Central memory CD4-positive, alpha-beta T cell (primary cell): ENCODE measurements around the gene DKK3.

Source experiments
- DNase-seq: peaks from one replicate; pipeline ENCODE4 v3.0.0; 2022

DKK3 gene

DNA sequence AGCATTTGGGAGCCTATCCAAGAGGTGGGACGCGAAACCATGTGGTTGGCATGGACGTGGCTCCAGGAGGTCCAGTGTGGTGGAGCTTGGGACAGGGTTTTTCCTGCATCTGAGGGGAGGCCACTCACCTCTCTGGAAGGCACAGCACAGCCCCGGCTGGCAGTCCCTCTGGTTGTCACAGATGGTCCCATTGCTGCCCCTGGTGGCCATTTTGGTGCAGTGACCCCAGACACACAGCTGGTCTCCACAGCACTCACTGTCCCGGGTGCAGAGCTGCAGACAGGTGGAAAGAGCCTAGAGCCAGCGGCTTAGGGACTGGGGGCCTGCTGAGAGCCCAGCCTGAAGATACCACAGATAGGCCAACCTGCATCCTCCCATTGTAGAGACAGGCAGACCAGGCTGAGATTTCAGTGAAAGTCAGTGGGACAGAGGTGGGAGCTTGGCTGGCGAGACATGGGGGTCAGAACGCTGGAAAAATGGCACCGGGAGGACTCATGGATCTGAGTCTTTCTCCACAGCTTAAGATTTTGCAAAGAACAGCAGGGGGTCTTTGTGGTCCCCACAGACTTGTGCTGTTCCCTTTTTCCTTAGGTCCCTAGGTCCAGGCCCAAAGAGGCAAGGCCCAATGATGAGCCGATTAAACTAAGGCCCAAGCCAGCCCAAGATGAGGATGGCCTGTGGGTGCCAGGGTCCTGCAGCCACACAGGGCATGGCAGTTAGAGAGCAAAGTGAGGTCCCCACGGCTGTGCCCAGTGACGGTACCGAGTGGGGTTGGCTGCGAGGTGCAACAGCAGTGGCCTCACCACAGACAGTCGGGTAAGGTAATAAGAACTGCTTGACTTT lies 41.4 kb downstream of the DKK3 start:
- DNase-seq = peak; percentile 44

DNA sequence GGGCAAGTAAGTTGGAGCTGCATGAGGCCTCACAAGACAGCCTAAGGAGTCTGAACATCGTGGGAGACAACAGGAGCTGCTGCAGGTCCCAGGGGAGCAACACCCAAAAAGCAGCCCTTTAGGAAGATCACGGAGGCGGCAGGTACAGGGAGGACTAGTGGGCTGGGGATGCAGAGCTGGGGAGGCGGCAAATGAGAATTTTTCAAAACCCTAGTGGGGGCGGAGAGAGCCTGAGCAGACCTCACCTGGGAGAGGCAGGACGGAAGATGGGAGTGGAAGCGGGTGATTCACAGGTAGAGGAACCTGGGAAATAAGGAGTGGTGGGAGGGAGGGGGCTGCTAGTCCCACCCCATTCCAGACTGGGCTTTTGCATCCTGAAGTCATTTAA lies 42.1 kb downstream of the DKK3 start:
- no peak for DNase-seq

DNA sequence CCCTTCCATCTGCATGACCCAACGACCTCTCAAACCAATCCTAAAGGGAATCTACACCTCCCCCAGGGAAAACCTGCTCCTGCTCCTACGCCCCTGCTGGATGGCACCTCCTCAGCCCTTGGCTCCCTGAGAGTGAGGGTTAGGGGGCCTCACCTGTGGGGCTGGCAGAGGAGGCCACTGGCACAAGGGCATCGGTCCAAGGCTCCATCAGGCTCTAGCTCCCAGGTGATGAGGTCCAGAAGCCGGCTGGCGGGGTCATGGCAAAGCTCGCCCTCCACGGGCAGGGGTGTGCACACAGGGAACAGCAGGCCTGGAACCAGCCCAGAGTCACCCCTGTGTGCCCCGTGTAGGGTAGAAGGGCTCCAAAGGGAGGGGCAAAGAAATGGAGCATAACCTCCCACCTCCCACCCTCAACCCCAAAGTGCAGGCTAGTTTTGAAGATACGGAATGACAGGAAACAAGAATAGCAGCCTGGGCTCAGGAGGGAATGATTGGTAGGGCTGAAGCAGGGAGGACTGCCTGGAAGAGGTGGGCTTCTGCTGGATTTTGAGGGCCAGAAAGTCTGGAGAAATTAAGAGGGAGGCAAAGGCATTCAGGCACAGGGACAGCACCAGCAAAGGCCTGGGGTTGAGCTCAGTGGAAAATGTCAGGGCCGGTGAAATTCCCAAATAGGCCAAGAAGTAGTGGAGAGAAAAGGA lies 42.6 kb downstream of the DKK3 start:
- DNase-seq = no peak

DNA sequence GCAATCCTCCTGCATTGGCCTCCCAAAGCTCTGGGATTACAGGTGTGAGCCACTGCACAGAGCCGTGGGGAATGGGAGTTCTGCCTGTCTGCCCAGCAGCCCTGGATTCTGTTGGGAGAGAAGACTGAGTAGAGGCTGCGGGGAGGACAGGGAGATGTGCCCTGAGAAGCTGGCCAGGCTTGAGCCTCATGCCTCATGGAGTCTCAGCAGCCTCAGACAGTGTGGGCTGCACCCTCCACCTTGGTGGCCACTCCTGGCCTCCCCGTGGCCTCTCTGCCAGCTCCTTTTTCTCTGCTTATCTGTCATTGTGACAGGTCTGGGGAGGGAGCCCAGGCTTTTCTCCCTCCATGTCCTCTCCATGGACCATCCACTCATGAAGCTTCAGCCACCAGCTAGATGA lies 43.2 kb downstream of the DKK3 start:
- no peak for DNase-seq

DNA sequence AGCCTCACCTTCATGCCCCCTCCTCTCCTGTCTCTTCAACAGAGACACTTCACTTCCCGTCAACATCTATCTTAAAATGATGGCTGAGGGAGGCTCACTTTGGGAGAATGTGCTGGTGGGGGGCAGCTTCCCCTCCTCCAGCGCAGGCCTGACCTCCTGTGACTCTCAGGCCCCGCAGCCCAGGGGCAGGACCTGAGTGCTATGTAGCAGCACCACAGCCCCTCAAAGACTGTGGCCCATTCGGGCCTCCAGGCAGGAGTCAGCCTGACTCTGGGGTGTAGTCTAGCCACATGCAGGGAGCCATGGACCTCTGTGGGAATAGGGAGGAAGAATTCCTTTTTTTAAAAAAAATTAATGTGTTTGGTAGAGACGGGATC lies 43.7 kb downstream of the DKK3 start:
- no peak for DNase-seq

DNA sequence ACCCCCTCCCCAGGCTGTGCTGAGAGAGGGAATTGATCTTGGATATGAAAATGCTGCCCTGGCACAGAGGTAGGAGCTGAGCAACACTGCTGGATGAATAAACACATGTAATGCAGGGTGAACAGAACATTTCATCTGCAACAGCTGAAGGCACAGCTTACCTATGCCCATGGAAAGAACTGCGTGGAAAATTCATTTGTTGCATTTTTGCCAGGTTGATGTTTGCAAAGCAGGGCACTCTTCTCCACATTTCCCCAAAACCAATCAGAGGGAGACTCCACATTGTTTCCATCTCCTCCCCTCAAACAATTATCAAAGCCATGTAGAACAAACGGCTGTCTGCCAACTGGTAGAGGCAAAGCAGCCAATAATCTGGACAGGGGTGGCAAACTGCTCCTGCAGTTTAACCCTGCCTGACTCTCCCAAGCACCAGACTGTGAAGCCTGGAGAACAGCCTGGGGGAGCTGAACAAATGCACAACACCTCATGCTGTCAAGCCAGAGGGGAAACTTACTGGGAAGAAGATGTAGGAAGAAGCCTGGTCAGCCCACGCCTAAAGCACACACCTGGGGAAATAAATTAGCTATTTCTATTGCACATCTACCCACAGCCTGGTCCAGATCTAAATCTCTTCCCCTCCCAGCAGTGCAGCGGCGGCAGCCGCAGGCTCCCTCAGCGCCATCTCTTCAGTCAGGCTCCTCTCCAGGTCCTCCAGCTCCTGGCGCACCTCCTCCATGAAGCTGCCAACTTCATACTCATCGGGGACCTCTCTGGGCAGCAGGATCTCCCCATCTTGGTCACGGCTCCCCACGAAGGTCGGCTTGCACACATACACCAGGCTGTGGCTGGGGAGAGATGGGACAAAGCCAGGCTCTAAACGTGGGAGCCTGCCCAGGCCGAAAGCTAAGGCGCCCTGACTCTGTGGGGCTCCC lies 44.3 kb downstream of the DKK3 start:
- no peak for DNase-seq

DNA sequence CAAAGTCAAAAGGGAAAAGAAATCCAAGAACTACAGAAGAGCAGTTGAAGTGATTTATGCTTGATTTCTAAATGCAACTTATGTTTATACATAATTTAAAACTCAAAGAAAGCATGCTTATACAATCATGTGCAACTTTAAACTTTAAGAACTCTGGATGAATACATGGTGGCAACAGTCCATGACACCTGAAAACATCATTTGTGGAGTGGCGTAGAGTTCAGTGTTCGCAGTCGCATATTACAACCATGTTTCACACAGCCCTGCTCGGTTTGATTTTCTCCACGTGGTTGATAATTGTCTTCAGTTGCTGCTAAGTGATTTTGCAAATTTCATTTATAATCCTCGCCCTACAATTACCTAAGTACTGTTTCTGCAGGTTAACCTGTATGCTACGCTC lies 45.4 kb downstream of the DKK3 start:
- no peak for DNase-seq

DNA sequence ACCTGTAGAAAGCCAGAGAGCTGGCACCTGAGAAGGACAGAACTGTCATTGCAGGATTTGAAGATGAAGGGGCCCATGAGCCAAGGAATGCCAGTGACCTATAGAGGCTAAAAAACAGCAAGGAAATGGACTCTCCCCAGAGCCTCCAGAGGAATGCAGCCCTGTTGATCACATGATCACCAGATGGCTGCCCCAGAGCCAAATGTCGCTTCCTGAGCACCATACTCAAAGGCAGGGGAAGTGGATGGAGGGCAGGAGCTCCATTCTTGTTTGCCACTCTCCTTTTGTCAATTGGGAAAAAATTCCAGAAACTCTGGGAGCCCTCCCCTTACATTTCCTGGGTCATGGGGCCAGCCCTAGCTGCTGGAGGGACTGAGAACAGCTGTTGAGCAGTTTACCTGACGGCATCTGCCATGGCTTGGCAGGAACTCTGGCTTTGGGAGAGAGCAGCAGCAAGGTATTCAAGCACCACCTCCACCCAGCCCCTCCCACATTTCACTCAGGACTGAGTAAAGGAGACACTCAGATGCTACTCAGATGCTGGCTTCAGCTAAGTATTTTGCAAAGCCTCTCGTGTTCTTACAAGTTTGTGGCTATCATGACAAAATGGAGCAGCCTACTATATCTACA lies 46.9 kb downstream of the DKK3 start:
- no peak for DNase-seq

DNA sequence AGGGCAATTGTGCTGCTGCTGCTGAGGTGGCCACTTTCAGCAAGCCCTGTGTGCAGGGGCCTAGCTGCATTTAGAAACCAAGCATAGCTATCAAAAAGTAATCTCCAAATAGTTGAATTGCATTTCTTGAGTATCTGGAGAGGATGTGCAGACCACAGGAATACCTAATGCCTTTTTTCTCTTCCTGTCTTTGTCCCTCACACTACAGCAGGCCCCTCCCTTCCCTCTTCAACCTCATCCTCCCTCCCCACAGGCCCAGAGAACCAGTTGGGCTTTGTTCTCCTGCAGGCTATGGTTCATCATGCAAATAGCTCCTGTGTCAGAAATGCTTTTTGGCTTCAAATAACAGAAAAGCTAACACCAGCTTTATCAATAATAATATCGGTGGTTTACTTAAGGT lies 47.7 kb downstream of the DKK3 start:
- DNase-seq = peak; percentile 50

DNA sequence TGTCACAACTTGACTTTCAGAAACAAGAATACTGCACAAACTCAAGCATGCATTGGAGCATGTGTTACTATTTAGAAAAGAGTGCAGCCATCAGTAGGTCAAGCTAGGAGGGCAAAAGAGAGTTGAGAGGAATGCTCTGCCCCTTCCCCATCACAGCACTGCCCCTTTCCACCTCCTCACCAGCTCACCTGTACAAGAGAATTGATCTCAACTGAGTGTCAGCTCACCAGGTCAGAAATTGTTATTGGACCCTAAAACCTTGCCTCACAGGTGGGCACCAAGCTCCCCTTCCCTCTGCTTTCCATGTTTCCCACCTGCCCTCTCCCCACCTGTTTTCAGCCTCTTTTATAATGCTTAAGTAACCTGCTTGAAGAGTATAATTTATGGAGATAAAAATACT lies 48.8 kb downstream of the DKK3 start:
- DNase-seq = no peak

DNA sequence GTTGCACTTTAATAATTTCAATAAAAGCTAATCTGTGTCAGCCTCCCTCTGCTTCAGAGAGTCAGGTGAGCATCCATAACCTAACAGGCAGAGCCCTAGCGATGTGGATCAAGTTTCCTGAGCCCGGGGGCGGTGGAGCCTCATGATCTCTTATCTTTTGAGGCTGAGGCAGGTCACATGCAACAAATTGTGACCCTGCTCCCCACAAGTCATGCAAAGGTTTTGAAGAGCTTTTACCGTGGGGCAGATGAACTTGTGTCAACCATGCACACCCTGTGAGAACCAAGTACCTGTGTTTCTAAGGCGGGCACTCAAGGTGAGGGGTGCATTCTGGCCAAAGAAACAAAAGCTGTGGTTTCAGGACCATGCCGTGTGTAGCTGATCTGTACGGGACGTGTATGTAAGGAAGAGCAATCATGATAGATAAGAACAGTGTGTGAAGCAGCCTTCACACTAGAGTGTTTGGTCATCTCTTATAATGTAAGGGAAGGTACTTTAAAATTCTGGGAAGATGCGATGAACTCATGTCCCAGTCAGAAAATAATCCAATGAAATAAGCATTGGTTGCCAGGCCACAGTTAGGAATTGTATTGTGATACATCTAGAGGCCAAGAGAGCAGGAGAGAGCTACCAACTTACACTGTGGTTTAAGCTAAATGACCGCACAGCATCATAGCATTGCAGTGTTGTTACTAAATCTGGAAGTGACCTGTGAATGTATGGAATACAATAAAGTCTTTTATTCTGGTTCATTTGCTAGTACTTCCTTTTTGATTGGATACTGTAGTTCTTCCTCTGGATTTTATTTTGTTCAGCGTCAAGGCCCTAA lies 49.8 kb downstream of the DKK3 start:
- DNase-seq = no peak

DNA sequence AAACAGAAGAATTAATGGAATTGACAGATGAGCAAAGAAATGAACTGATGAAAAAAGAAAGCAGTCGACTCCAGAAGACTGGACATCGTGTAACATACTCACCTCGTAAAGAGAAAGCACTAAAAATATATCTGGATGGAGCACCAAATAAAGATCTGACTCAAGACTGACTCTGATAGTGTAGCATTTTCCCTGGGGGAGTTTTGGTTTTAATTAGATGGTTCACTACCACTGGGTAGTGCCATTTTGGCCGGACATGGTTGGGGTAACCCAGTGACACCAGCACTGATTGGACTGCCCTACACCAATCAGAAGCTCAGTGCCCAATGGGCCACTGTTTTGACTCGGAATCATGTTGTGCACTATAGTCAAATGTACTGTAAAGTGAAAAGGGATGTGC lies 52.4 kb downstream of the DKK3 start:
- DNase-seq = no peak

DNA sequence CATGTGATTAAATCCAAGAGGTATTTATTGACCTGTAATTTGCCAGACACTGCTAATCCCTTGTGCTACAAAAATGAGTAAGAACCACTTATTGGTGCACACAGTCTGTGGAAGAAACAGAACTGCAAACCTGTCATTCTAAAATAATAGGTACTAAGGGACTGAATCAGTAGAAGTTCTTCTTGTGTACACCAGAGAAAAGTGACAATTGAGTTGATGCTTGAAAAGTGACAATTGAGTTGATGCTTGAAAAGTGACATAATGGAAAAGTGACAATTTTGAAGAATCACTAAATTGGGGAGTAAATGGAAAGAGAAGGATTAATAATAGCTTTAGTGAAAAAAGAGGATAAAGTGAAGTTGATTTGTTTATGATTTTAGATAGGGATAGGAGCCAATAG lies 56.4 kb downstream of the DKK3 start:
- no peak for DNase-seq

DNA sequence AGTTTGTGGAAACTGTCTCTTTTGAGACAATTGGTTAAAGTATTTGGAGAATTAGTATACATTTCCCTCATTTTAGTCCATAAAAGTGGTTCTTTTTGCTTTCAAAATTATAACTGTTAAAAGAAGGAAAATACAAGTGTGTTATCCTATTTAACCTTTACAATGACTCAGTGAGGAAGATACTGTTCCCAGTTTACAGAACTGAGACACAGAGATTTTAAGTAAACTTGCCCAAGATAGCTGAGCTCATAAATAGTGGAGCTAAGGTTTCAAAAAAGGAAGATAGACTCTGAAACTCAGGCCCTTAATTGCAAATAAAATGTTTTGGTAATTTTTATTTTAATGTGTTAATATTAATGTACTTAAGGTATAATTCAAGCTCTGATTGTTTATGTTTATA lies 58.9 kb downstream of the DKK3 start:
- DNase-seq = no peak

DNA sequence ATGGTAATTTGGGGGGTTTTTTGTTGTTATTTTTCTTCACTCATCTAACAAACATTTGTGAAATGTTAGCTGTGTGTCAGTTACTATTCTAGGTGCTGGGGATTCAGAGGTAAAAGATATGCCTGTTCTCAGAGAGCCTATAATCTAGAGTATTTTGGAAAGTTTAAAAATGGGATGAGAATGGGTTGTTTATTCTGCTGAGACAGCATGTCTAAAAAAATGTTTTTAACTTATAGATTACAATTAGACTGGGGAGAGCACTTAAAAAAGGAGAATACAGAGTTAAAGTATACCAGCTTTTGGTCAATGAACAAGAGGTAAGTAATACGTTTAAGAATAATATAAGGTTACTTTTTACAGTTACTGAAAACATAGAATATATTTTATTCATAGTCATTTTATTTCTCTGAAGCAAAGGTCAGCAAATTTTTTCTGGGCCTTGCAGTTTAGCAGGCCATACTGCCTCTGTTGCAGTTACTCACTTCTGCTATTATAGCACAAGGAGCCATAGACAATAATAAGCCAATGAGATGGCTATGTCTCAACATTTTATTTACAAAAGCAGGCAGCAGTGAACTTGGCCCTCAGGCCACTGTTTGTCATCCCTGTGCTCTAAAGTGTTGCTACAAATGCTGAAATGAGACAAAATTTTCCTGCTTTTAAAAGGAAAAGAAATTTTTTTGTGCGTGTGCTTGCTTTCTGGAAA lies 60.0 kb downstream of the DKK3 start:
- DNase-seq = no peak

DNA sequence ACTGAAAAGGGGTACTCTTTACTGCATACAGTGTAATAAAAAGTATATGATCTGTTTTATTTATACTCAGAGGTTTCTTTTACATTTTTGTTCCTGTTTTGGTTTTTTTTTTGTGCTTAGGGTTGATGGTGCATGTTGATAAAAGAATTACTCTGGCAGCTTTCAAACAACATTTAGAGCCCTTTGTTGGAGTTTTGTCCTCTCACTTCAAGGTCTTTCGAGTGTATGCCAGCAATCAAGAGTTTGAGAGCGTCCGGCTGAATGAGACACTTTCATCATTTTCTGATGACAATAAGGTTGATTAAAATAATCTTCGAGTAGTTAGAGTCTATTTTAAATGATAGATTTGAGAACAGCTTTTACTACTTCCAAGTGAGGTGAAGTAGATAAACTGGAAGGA lies 60.6 kb downstream of the DKK3 start:
- DNase-seq = no peak

DNA sequence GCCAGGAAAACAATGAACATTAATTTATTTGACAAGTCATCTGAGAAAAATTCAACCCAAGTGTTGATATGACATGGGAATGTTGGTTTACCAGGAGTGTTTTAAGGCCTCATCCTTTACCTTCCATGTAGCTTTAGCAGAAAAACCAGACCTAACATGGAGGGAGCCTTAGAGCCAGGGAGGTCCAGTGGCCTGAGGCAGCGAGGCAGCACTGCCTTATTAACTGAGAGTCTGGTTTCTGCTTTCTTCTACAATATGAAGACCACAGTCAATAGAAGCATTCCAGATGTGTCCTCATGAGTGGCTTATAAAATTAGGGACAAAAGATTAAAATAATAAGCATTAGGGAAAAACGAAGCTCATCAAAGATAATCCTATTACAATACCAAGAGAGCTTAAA lies 61.5 kb downstream of the DKK3 start:
- no peak for DNase-seq

DNA sequence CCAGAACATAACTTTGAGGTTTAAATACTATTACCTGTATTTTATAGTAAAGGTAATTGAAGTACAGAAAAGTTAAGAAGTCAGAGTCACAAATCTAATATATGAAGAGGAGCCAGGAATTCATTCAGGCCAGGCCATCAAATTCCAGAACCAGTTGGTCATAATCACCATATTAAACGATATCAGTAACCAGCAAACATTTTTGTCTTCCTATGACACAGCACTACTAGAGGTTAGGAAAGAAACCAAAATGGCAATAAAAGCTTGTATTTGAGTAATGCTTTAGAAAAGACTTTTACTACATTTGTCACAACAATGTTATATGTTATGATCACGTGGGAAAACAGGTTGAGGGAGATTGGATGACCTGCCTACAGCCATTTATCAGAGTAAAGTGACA lies 62.2 kb downstream of the DKK3 start:
- DNase-seq = no peak

DNA sequence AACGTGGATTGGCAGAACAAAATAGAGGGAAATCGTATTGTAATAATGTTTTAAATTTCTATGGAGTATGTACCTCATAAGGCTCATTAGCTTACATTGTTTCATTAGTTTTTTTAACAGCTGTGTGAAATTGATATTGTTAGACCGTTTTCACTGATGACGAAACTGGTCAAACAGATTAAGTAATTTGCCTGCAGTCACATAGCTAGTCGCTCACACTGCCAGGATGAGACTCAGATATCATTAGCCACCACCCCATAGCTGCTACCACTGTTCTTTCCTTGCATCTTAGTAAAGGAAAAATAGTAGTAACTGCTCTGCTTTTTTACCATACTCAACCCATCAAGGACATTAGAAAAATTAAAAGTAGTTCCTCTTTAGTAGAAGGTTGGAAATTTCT lies 64.0 kb downstream of the DKK3 start:
- no peak for DNase-seq

DNA sequence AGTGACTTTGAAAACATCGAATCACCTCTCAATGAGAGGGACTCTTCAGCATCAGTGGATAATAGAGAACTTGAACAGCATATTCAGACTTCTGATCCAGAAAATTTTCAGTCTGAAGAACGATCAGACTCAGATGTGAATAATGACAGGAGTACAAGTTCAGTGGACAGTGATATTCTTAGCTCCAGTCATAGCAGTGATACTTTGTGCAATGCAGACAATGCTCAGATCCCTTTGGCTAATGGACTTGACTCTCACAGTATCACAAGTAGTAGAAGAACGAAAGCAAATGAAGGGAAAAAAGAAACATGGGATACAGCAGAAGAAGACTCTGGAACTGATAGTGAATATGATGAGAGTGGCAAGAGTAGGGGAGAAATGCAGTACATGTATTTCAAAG lies 65.8 kb downstream of the DKK3 start:
- DNase-seq = no peak

DNA sequence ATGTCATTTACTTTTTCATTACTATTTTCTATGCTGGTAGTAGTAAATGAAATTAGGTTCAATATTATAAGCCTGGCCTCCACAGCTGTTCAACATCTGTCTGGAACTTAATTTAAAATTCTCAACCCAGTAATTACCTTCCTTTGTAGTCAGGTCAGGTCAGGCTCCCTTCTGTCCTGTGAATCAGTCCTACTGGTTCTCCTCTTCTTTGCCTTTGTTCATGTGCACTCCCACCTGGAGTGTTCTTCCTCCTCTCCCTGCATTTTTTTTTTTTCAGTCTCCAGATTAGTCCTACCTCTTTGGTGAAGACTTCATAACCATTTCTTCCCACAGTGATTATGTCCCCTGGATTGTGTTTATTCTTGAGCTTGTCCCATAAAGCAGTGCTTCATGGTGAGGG lies 67.9 kb downstream of the DKK3 start:
- no peak for DNase-seq

DNA sequence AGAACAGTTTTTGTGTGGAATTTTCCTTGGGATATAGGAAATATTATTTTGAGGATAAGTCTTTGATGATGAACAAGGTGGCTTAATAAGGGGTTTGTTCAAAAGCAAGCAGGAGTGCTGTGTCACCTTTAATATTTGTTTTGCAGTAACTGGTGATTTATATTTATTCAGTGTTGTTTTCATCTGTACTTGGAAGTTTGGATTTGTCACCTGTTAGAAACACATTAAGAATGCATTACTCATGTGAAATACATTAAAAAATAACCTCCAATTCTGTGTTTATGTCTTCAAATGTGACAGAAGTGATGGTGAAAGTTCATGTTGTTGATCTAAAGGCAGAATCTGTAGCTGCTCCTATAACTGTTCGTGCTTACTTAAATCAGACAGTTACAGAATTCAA lies 70.5 kb downstream of the DKK3 start:
- no peak for DNase-seq
